HG03571 (cell line): ENCODE measurements around the gene TYROBP.
"Not testable (repeated sequence)": the region's sequence is repeated elsewhere in the genome, so short reads cannot be mapped to it uniquely, and the experiment has no call there.

ENCODE experiments used
- ATAC-seq: cut with Tn5 transposase; IDR thresholded peaks from one replicate; pipeline ENCODE4 v1.9.1; 2021; ENCODE audit not compliant: unreplicated experiment

TYROBP gene

DNA sequence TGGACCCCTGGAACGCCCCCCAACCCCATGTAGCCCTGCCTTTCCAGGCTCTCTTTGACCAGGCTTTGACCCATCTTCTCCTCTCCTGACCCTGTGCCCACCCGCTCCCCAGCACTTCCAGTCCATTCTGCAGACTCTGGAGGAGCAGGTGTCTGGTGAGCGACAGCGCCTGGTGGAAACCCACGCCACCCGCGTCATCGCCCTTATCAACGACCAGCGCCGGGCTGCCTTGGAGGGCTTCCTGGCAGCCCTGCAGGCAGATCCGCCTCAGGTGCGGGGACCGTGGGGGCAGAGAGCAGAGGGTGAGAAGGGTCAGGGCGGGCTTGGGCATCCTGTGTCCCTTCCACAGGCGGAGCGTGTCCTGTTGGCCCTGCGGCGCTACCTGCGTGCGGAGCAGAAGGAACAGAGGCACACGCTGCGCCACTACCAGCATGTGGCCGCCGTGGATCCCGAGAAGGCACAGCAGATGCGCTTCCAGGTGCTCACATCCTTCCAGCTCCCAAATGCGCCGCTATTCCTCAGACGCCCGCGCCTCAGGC, 33.6 kb downstream of the TYROBP start:
- ATAC-seq: no peak

DNA sequence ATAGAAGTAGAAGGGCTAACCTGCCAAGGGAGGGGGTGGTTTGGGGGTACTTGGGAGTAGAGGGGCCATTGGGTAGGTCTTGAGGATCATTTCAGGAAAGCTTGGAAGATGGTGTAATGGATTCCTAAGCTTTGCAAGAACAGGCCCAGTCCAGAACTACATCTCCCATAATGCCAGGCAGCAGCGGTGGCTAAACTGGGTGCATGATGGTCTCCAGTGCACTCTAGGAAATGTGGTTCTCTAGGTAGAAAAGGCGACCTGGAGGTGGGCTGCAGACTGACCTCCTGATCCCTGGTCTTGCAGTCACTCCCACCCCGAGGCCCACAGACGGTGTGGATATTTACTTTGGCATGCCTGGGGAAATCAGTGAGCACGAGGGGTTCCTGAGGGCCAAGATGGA, 35.9 kb downstream of the TYROBP start:
- no peak for ATAC-seq

DNA sequence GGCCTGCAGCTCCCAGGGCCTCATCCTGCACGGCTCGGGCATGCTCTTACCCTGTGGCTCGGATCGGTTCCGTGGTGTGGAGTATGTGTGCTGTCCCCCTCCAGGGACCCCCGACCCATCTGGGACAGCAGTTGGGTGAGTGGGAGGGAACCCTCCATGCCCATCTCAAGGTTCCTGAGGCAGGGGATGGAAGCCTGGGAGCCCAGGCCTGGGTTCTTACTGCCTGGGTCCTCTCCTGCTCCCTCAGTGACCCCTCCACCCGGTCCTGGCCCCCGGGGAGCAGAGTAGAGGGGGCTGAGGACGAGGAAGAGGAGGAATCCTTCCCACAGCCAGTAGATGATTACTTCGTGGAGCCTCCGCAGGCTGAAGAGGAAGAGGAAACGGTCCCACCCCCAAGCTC, 36.5 kb downstream of the TYROBP start:
- no peak for ATAC-seq

GRCh38 chr19:35870798-35871197, 37.3 kb downstream of the TYROBP start:
- ATAC-seq: no peak

DNA sequence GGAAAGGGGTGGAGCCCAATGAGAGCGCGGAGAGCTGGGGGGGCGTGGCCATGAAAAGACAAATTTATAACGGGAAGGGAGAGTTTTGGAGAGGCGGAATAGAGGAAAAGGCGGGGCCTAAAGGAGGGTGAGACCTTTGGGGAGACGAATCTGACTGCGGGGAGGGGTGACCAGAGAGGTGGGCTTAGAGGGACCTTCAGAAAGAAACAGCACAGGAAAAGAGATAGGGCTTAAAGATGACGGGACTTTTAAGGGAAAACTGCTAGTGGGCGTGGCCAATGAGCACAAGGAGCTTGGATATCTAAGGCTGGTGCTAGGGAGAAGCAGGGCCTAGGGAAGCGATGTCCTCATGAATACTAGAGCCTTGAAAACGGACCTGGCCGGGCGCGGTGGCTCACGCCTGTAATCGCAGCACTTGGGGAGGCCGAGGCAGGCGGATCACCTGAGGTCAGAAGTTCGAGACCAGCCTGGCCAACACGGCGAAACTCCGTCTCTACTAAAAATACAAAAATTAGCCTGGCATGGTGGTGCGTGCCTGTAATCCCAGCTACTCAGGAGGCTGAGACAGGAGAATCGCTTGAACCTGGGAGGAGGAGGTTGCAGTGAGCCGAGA, 37.9 kb downstream of the TYROBP start:
- ATAC-seq: not testable (repeated sequence)

GRCh38 chr19:35869327-35870123, 38.6 kb downstream of the TYROBP start:
- ATAC-seq: peak; percentile 54

DNA sequence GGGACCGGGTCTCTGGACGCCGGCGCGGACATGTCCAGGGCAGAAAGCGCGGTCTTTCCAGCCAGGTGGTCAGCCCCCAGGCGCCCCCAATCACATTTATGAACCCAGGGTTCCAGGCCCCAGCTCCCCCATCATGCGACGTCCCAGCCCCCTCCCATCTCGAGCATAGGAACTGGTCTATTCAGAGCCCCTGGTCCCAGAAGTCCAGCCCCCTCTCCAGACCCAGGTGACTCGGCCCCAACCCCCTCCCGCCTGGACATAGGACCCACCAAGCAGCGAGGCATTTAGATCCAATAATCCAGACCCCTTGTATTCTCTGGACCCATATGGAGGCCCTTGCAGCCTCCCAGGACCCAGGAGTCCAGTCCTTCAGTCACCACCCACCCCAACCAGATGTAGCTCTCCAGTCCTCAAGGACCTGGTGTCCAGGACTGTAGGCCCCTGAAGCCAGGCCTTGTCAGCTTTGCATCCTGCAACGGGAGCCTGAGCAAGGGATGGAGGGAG, 39.2 kb downstream of the TYROBP start:
- ATAC-seq: no peak

DNA sequence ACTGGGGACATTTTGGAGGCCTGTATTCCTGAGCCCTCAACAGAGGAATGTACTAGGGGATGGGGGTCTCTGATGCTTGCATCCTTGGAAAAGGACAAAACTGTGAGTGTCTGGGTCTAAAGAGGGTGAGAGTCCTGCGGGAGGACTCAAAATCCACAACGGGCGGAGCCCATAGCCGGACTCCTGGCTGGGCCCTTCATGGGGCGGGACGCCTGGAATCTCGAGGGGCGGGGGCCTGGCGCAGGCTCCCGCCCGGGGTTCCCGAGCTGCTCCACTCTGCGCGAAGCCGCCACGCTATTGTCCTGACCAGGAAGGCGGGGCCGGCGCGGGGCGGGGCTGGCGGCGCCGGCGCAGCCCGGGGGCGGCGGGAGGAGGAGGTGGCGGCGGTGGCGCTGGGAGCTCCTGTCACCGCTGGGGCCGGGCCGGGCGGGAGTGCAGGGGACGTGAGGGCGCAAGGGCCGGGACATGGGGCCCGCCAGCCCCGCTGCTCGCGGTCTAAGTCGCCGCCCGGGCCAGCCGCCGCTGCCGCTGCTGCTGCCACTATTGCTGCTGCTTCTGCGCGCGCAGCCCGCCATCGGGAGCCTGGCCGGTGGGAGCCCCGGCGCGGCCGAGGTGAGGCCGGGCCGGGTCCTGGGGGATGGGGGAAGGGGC, 39.8 kb downstream of the TYROBP start, which contains the start of gene APLP1:
TSS of gene APLP1 (plus strand) at position 403 of the 651 bp plus-strand sequence. CDS start at position 466, 63 bp downstream.
- ATAC-seq: no peak

- ATAC-seq: no peak
These were observed 45.1 kb downstream of the TYROBP start for GRCh38 chr19:35863018-35863417.

DNA sequence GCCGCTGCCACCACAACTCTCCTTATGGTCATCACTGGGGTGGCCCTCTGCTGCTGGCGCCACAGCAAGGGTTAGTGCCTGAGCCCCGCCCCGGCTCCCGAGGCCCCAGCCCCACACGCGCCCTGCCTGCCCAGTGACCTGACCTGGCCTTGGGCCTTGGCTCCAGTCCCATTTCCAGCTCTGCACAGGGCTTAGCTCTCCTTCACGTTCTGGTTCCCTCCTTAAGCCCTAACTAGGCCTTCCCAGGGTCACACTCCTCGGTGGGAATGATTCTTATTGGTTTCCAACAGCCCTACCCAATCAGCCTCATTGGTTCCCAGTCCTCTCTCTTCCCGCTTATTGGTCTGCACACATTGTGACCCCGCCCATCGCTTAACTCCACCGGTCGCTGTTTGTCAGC, 45.6 kb downstream of the TYROBP start:
- ATAC-seq: no peak

GRCh38 chr19:35861640-35862160, 46.4 kb downstream of the TYROBP start:
- ATAC-seq: no peak

DNA sequence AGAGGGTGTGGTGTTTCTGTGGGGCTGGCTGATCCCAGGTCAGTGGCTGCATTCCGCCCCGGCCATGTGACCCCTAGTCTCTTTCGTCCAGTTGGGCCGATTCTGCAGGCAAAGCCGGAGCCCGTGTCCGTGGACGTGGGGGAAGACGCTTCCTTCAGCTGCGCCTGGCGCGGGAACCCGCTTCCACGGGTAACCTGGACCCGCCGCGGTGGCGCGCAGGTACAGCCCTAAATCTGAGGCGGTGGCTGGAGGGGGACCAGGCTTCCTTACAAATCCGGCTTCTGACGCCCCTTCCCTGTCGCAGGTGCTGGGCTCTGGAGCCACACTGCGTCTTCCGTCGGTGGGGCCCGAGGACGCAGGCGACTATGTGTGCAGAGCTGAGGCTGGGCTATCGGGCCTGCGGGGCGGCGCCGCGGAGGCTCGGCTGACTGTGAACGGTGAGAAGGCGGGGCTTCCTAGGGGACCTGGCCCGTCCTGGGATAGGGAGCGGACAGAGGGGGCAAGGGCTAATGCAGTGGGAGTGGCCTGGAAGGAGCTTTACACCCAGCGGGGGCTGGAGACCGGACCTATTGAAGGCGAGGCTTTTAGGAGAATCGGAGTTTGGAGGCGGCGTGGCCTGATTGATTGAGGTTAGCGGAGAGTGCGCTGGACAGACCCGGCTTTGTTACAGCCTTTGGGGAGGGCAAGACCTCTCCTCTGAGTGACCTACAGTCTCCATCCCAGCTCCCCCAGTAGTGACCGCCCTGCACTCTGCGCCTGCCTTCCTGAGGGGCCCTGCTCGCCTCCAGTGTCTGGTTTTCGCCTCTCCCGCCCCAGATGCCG, 47.1 kb downstream of the TYROBP start:
- ATAC-seq: no peak

- ATAC-seq: no peak
These were observed 47.7 kb downstream of the TYROBP start for GRCh38 chr19:35860436-35860817.

GRCh38 chr19:35859414-35859813, 48.7 kb downstream of the TYROBP start:
- no peak for ATAC-seq

- ATAC-seq: no peak
These were observed 49.8 kb downstream of the TYROBP start for GRCh38 chr19:35858311-35858710.

DNA sequence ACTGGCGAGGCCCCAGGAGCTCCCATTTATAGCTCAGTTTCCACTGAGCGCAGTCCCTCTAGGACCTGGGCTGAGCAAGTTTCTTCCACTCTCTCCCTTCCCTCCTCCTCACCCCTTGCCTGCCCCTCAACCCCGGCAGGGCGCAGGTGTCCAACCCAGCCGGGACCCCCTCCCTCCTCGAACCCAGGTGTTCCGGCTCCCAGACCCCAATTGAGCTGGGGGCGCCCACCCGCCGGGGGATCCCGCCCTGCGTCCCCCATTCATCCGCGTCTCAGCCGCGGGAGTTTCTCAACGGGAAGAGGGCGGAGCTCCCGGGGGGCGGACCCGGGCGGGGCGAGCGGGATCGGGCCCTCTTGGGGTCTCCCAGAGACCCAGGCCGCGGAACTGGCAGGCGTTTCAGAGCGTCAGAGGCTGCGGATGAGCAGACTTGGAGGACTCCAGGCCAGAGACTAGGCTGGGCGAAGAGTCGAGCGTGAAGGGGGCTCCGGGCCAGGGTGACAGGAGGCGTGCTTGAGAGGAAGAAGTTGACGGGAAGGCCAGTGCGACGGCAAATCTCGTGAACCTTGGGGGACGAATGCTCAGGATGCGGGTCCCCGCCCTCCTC, 51.4 kb downstream of the TYROBP start, which contains the start of gene KIRREL2:
TSS of gene KIRREL2 (plus strand) at position 366 of the 604 bp plus-strand sequence. CDS start at position 575, 209 bp downstream.
- no peak for ATAC-seq
